ENCODE data around the gene EEF1AKMT4. TPM values are rescaled to one million over a fixed set of nuclear protein-coding genes. Genes with fewer than 3 reads are reported as not detected.

Gene EEF1AKMT4
- total RNA-seq, 4 donors from 2014 or later = 3.3 to 4.9 (median 3.7) TPM

DNA sequence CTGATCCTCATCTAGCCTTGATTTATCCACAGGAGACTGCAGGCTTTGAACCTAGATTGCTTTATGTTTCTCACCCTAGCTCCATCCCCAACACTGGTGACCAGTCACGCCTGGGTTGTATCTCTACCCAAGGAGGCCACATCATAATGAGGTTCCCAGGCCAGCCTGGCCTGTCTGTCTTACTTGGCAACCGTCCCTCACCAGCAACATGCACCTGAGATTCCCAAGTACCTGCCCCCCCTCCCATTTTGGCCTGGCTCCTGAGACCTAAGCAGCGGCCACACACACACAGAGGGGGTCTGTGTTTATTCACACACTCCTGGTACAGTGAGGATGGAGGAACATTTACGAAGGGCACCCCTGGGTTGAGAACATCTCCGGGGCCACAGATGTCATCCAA, 9.5 kb downstream of the EEF1AKMT4 start:
- Histone ChIP-seq H3K9me3 (no peaks in the 10 kb centered on the region), H3K4me1 (peaks cover 27 to 38% (median 35%) of the 10 kb centered on the region in 4 donors), H3K36me3 (peaks cover 0 to 8% (median 0%) of the 10 kb centered on the region in 4 donors), H3K4me3 (no peak overlapping the region), H3K27ac (replicated peaks in 1 of 4) (no peak overlapping the region), H3K27me3 (peaks cover 11 to 67% (median 40%) of the 10 kb centered on the region in 4 donors)
- TF ChIP-seq EP300 (IDR thresholded peaks at IDR 0.05) = no peak
- TF ChIP-seq CTCF (IDR thresholded peaks at IDR 0.05) = no peak
- no peak for TF ChIP-seq POLR2AphosphoS5 (IDR thresholded peaks at IDR 0.05)
- no peak for TF ChIP-seq POLR2A (IDR thresholded peaks at IDR 0.05; ENCODE audit: low read depth)
- WGBS = 85% methylated on average over 5 of the region's 5 CpGs
- intact Hi-C loops (cut with DNase I) = loop anchor here (10.0 kb wide), 1 partner anchor 364 kb away; no protein-coding TSS in a partner anchor
- no peak for DNase-seq (ENCODE audit: extremely low spot score)

DNA sequence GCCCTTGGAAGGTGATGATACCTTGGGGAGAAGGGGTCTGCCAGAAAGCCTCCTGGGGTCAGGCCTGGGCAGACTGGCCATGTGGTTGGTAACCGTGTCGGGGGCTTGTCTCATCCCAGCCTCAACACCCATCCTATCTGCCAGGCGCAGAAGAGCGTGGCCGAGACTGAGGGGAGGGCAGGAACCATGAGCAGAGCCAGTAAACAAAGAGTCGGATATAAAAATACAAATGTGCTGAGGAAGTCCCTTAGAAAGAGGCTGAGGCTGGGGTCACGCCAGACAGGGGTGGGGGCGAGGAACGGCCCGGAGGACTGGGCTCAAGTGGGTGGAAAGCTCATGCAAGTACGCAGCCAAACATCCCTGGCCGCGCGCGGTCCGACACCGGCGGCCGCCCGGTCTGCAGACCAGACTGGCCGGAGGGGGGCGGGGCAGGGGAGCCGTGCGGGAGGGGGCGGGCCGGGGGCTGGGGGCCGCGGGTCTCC, 10.0 kb downstream of the EEF1AKMT4 start:
- Histone ChIP-seq H3K9me3 (no peaks in the 10 kb centered on the region), H3K27me3 (peaks cover 11 to 72% (median 43%) of the 10 kb centered on the region in 4 donors)

DNA sequence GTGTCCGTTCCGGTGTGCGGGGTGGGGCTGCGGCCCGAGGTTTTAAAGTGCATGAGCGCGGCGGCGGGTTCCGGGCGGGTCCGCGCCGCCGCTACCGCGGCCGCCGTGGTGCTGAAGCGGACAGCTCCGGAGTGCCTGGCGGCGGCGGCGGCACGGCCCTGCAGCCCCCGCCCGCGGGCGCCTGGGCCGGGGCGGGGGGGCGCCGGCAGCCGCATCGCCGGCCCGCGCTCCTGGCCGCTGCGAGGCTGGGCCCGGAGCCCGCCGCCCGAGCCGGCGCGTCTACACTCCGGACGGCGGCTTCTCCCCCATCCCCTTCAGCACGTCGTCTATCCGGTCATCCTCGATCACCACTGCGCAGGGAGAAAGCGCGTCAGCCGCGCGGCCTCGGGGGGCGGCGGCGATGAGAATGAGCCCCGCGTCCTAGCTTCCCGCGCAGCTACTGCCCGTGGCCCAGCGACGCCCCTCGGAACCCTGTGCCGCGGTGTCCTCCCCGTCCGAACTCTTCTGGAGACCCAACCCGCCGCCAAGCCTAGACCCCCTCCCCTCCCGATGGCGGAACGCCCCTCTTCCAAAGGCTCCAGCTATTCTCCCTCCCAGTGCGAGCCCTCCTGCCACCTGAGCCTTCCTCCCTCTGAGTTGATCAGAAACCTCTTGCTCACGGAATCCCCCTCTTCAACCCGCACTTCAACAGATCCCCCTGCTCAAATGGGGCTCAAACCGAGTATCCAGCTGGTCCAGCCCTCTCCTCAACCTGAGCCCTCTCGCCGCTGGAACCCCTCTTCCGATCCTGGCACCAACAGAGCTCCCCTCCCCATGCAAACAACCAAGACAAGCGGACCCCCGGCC, 10.6 kb downstream of the EEF1AKMT4 start:
- Histone ChIP-seq H3K4me1 (peaks cover 27 to 38% (median 35%) of the 10 kb centered on the region in 4 donors), H3K4me3 (peak overlapping the region; percentile 49 to 63 (median 50)), H3K27ac (replicated peaks in 1 of 4) (no peak overlapping the region), H3K27me3 (peaks cover 11 to 79% (median 46%) of the 10 kb centered on the region in 4 donors), H3K36me3 (peaks cover 0 to 8% (median 0%) of the 10 kb centered on the region in 4 donors), H3K9me3 (no peaks in the 10 kb centered on the region)
- intact Hi-C loops (cut with DNase I) = loop anchor here (10.0 kb wide), 1 partner anchor 365 kb away; no protein-coding TSS in a partner anchor
- DNase-seq (ENCODE audit: extremely low spot score) = no peak
- WGBS = 4% methylated on average over 29 of the region's 91 CpGs
- TF ChIP-seq POLR2AphosphoS5 (IDR thresholded peaks at IDR 0.05) = no peak
- TF ChIP-seq EP300 (IDR thresholded peaks at IDR 0.05) = no peak
- no peak for TF ChIP-seq POLR2A (IDR thresholded peaks at IDR 0.05; ENCODE audit: low read depth)
- TF ChIP-seq CTCF (IDR thresholded peaks at IDR 0.05) = no peak

More for the DNA sequence above, 10.0 kb downstream of the EEF1AKMT4 start:
- H3K4me3 ChIP-seq = peak overlapping the region; percentile 22 to 63 (median 42)
- no peak for TF ChIP-seq POLR2A (IDR thresholded peaks at IDR 0.05; ENCODE audit: low read depth)
- TF ChIP-seq POLR2AphosphoS5 (IDR thresholded peaks at IDR 0.05) = no peak
- TF ChIP-seq CTCF (IDR thresholded peaks at IDR 0.05) = no peak
- TF ChIP-seq EP300 (IDR thresholded peaks at IDR 0.05) = no peak
- no peak for DNase-seq (ENCODE audit: extremely low spot score)
- intact Hi-C loops (cut with DNase I) = loop anchor here (10.0 kb wide), 1 partner anchor 365 kb away; no protein-coding TSS in a partner anchor
- WGBS = 19% methylated on average over 19 of the region's 28 CpGs
- H3K27ac ChIP-seq (replicated peaks in 1 of 4) = no peak overlapping the region
- H3K4me1 ChIP-seq = peaks cover 27 to 38% (median 35%) of the 10 kb centered on the region in 4 donors
- H3K36me3 ChIP-seq = peaks cover 0 to 8% (median 0%) of the 10 kb centered on the region in 4 donors

- TF ChIP-seq POLR2AphosphoS5 (IDR thresholded peaks at IDR 0.05) = no peak
- TF ChIP-seq POLR2A (IDR thresholded peaks at IDR 0.05; ENCODE audit: low read depth) = no peak
- no peak for TF ChIP-seq EP300 (IDR thresholded peaks at IDR 0.05)
- no peak for TF ChIP-seq CTCF (IDR thresholded peaks at IDR 0.05)
- intact Hi-C loops (cut with DNase I) = no loop called here
- H3K9me3 ChIP-seq = no peaks in the 10 kb centered on the region
- peaks cover 11 to 86% (median 46%) of the 10 kb centered on the region in 4 donors for H3K27me3 ChIP-seq
- H3K36me3 ChIP-seq = peaks cover 0 to 8% (median 0%) of the 10 kb centered on the region in 4 donors
- DNase-seq (ENCODE audit: extremely low spot score) = no peak
- H3K4me1 ChIP-seq = peaks cover 27 to 38% (median 35%) of the 10 kb centered on the region in 4 donors
- WGBS = 2% methylated on average over 12 of the region's 49 CpGs
- peak overlapping the region; percentile 49 to 63 (median 50) for H3K4me3 ChIP-seq
- H3K27ac ChIP-seq (replicated peaks in 1 of 4) = no peak overlapping the region
These were observed 11.3 kb downstream of the EEF1AKMT4 start for GRCh38 chr3:184260724-184261269.
